ENCODE results near the gene NDRG4.
"Not testable (repeated sequence)": the region's sequence is repeated elsewhere in the genome, so short reads cannot be mapped to it uniquely, and the experiment has no call there.

The NDRG4 gene

GRCh38 chr16:58465817-58466216 lies 34.1 kb upstream of the NDRG4 start:
- DNase-seq (ENCODE audit: low spot score), result no peak

GRCh38 chr16:58466396-58466795 lies 33.5 kb upstream of the NDRG4 start:
- no peak for DNase-seq (ENCODE audit: low spot score)

GRCh38 chr16:58467905-58468304 lies 32.0 kb upstream of the NDRG4 start:
- no peak for DNase-seq (ENCODE audit: low spot score)

- no peak for DNase-seq (ENCODE audit: low spot score)
Measured at GRCh38 chr16:58471209-58471975, 28.6 kb upstream of the NDRG4 start.

GRCh38 chr16:58472266-58472665 lies 27.7 kb upstream of the NDRG4 start:
- no peak for DNase-seq (ENCODE audit: low spot score)

- DNase-seq (ENCODE audit: low spot score), result no peak
Measured at GRCh38 chr16:58472827-58473226, 27.1 kb upstream of the NDRG4 start.

- no peak for DNase-seq (ENCODE audit: low spot score)
Measured at GRCh38 chr16:58474296-58474695, 25.6 kb upstream of the NDRG4 start.

GRCh38 chr16:58475091-58475619 lies 24.8 kb upstream of the NDRG4 start:
- no peak for DNase-seq (ENCODE audit: low spot score)

GRCh38 chr16:58476791-58477190 lies 23.2 kb upstream of the NDRG4 start:
- DNase-seq (ENCODE audit: low spot score), result no peak

- no peak for DNase-seq (ENCODE audit: low spot score)
Measured at GRCh38 chr16:58478427-58478826, 21.5 kb upstream of the NDRG4 start.

- no peak for DNase-seq (ENCODE audit: low spot score)
Measured at GRCh38 chr16:58481226-58481869, 18.6 kb upstream of the NDRG4 start.

GRCh38 chr16:58481931-58482330 lies 18.0 kb upstream of the NDRG4 start:
- no peak for DNase-seq (ENCODE audit: low spot score)

- no peak for DNase-seq (ENCODE audit: low spot score)
Measured at GRCh38 chr16:58485184-58485887, 14.6 kb upstream of the NDRG4 start.

- peak; percentile 63 for DNase-seq (ENCODE audit: low spot score)
Measured at GRCh38 chr16:58487566-58488351, 12.2 kb upstream of the NDRG4 start.

GRCh38 chr16:58488531-58488930 lies 11.4 kb upstream of the NDRG4 start:
- no peak for DNase-seq (ENCODE audit: low spot score)

- no peak for DNase-seq (ENCODE audit: low spot score)
Measured at GRCh38 chr16:58490065-58490464, 9.9 kb upstream of the NDRG4 start.

GRCh38 chr16:58490539-58490938 lies 9.4 kb upstream of the NDRG4 start:
- DNase-seq (ENCODE audit: low spot score), result not testable (repeated sequence)

- no peak for DNase-seq (ENCODE audit: low spot score)
Measured at GRCh38 chr16:58492066-58492465, 7.9 kb upstream of the NDRG4 start.

GRCh38 chr16:58492735-58493134 lies 7.2 kb upstream of the NDRG4 start:
- DNase-seq (ENCODE audit: low spot score), result no peak

- no peak for DNase-seq (ENCODE audit: low spot score)
Measured at GRCh38 chr16:58493756-58494431, 6.0 kb upstream of the NDRG4 start.

- DNase-seq (ENCODE audit: low spot score), result peak; percentile 23
Measured at GRCh38 chr16:58494981-58495520, 4.9 kb upstream of the NDRG4 start.
